ENCODE results near the gene CCDC38.

The CCDC38 gene

DNA sequence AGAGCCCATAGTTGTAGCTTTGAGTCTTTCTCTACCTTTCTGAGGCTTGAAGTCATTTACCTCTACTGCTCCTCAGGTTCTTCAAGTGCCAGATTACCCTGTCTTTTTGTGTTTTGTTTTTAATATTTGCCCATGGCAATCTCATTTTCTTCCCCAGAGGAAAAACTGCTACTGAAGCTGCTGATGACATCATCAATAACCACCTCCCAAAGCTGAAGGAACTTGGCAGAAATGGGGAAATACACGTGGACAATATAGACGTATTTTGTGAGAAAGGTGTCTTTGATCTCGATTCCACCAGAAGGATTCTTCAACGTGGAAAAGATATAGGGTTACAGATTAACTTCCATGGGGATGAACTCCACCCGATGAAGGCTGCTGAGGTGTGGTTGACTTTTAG lies 17.8 kb upstream of the CCDC38 start:
- DNase-seq = no peak

DNA sequence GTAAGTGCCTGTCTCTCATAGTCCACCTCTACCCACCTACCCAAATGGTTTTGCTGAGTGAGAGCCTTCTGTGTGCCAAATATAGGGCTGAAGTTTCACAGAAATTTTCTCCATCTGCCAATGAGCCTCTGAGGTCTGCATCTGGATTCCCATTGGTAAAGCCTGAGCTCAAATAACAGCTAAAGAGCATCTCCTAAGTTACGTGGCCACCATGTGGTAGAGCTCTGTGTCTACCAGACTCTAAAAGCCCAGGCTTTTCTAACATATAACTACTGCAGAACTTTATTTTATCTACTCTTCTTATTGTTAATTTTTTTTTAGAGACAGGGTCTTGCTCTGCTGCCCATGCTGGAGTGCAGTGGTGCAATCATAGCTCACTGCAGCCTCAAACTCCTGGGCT lies 16.7 kb upstream of the CCDC38 start:
- no peak for DNase-seq

DNA sequence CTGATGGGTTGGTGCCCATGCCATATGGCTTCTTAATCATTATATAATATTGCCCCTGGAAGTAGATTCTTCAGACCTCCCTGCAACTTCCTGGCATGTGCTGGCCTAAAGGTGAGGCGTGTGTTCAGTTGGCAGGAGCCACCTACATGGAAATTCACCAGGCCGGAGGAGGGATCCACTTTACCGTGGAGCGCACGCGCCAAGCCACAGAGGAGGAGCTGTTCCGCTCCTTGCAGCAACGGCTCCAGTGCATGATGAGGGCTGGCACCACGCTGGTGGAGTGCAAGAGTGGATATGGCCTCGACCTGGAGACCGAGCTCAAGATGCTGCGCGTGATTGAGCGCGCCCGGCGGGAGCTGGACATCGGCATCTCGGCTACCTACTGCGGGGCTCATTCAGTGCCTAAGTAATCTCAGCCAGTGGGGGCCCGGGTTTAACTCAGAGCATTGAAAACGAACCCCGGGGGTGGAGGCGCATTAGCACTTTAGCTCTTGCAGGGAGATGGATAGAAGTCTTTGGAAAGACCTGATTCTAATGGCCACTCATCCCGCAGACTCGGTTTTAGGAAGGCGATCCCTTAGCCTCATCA lies 14.2 kb upstream of the CCDC38 start:
- DNase-seq = no peak

DNA sequence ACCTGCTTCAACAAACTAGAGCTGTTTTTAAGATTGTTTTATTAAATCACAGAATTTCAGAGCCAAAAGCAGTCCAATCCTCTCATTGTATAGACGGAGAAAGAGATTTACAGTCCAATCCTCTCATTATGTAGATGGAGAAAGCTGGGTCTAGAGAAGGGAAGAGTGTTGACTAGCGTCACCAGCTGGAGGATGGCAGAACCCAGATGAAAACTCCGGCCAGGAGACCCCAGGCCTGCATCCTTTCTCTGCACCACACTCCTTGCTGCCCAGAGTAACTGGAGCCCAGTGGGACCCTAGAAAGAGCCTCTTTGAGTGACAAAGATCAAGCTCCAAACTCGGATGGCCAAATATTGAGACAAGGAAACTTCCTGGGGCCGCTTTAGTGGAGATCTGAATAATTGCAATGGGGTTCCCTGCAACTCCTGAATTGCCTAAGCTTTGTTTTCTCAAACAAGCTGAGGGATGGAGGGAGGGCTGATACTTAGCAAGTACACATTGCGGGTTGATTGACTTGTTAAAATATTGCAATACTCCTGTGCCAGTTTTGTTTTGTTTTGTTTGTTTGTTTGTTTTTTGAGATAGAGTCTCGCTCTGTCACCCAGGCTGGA lies 13.2 kb upstream of the CCDC38 start:
- no peak for DNase-seq

DNA sequence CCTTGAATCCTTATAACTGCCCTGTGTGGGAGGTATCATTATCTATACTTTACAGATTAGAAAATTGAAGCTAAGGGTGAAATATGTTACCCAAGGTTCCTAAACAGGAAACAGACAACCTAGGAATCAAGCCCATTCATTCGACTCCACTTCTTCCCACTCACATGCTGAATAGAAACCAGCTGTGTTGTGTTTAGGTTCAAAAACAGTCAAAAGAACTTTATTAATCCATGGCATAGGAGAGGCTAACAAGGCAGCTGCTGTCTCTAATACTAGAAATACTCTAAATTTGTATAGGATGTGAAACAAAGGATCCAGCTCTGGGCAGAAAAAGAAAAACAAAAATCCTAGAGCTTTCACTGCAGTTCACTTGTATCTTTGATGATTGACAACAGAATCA lies 10.6 kb upstream of the CCDC38 start:
- DNase-seq = no peak

DNA sequence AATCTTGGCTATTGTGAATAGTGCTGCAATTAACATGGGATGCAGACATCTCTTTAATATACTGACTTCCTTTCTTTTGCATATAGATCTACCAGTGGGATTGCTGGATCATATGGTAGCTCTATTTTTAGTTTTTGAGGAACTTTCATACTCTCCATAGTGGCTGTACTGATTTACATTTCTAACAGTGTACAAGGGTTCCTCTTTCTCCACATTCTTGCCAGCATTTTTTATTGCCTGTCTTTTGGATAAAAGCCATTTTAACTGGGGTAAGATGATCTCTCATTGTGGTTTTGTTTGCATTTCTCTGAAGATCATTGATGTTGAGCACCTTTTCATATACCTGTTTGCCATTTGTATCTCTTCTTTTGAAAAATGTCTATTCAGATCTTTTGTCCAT lies 9.1 kb upstream of the CCDC38 start:
- DNase-seq = no peak

DNA sequence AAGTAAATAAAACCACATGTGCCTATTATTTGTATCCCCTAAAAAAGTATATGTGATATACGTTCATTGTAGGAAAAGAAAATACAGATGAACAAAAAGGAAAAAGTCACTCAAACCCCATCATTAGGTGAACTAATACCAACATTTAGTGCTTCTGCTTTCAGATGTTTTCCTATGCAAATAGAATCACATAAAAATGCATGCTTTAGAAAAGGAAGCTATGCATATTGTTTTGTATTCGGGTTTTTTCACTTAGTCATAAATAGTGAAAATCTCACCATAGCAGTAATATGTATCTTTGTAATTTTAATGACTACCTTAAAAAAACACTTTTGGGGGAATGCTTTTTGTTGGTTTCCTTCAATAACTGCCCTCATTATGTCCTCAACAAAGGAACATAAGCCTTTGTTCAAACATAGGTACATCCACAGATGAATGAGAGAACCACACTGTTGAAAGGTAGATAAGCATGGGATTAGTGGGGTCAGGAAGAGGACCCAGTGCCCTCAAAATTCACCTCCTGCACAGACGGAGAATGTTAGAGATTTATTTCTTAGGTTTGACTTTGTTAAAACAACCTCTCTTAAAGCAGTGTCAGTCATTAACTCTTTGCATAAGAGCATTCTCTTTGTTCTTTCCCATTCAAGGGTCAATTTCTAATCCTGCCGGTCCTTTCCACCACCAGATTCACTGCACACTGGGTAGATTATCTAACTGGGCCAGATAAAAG lies 7.2 kb upstream of the CCDC38 start:
- no peak for DNase-seq

DNA sequence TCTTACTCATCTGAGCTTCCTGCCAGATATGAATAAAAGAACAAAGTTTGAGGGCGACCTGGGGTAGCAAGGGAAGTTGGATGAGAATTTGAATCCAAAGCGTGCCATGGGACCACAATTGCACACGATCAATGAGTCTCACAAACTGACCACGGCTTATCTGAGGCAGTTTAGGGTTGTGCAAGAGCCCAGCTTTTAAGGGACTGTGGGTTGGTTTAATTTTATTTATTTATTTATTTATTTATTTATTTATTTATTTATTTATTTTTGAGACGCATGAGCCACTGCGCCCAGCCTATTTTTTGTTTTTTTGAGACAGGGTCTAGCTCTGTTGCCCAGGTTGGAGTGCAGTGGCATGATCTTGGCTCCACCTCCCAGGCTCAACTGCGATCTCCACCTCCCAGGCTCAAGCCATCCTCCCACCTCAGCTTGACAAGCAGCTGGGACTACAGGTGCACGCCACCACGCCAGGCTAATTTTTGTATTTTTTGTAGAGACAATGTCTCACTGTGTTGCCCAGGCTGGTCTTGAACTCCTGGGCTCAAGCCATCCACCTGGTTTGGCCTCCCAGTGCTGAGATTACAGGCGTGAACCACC lies 1.8 kb upstream of the CCDC38 start:
- DNase-seq = no peak

DNA sequence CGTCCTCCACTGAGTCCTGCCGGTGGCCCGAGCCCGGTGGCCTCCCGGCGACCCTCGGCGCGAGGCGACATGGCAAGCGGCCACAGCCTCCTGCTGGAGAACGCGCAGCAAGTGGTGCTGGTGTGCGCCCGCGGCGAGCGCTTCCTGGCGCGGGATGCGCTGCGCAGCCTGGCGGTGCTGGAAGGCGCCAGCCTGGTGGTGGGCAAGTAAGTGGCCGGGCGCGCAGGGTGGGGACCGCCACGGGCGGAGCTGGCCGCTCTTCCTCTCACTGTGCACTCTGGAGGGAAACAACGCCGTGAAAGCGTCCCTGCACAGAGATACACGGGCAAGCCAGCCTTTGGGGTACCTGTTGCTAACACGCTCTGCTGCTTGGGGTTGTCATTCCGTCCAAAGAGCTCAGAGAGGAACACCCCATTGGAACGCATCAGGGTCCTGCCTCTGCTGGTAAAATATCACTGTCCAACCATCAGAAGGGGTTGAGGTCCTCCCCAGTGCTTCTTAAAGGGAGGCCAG lies 972 bp upstream of the CCDC38 start, which contains the start of gene AMDHD1:
AMDHD1 (plus strand) TSS at position 2 of the 513 bp plus-strand sequence; CDS start at position 70, 68 bp downstream.
- peak; percentile 72 for DNase-seq

DNA sequence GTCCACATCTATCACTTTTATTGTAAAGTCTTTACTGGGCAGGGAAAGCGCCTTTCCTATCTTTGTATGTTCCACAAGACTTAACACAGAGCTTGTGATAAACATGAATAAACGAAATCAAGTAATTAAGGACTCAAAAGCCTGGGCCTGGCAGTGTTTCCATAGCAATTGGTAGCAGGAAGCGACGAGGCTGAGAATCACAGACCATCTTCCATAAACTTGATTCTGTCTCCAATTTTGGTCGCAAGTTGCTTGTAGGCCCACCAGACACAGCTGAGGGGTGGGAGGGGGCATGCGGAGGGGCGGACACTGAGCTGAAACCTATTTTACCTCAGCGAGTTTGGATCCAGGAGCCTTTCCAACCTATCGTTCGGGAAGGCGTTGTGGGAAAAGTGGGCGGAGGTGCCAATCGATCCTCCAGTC lies 302 bp downstream of the CCDC38 start:
- peak; percentile 22 for DNase-seq

DNA sequence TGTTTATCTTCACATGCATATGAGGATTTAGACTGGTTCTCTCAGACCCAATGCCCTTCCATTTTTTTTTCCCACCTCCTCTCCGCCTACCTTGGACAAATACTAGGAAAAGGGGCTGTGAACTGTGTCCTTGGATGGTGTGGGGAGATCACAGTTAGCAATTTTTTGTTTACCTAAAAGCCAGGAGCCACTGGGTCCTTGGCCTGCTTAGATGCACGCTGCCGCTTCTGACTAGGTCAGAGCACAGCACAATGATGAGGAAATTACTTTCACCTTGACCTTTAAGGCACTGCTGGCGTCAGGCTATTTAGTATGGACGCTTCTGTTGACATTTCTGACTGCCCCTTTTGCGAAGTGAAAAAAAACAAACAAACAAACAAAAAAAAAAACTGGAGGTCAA lies 1.9 kb downstream of the CCDC38 start:
- no peak for DNase-seq

DNA sequence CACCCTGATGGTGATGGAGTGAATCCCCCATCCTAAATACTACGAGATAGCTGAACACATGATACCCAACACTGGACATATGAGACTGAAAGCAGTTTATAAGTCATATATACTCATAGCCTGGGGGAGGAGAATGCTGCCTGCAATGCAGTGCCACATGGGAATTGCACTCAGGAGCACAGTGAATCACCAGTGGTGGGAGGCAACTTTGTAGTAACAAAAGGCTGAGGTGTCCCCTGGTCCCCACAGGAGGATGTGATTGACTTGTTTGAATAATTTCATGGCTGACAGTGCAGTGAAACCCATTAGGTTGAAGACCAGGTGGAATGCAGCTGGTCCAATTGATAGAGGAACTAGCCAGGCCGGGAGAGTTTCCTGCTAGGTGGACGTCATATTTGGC lies 20.2 kb downstream of the CCDC38 start:
- DNase-seq = no peak

DNA sequence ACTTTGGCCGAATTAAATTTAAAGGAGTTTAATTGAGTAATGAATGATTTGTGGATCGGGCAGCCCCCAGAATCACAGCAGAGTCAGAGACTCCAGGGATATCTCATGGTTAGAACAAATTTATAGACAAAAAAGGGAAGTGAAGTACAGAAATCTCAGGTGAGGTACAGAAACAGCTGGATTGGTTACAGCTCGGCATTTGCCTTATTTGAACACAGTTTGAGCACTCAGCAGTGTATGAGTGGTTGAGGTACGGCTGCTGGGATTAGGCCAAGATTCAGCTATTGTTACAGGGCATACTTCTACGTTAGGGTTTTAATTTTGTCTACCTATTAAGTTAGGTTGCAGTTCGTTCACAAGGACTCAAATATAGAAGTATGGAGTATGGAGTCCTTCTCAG lies 23.3 kb downstream of the CCDC38 start:
- DNase-seq = no peak

DNA sequence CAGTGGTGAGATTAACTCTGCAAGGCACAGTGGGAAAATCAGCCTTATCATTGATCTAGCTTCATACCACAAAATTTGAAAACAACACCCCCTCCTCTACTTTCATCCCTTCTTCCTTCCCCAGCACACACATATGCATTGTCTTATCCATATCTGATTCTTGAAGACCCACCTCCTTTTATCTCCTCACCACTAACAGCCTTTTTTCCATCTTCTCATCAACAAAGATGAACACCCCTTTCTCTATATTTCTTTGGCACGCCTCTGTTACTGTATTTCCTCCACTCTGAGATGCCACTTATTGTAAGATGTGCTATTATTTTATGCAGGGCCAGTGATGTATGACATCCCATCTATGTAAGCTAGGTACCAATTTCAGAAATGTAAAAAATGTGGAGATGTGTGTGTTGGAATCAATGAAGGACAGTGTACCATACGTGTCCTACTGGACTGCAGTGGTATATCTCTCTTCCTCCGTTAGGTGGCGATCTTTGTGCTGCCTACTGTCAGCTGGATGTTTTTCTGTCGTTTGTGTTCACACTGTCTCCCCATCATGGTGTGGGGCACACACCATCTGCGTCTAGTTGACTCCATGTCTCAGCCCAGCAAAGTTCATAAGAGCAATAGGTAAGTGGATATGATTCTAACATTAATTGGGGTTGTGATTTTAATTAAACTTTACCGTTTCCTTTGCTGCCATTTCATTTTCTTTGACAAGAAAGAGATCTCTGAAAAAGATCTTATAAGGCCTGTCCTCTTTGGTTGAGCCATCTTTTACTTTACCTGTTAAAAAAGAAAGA lies 24.0 kb downstream of the CCDC38 start:
- peak; percentile 55 for DNase-seq

DNA sequence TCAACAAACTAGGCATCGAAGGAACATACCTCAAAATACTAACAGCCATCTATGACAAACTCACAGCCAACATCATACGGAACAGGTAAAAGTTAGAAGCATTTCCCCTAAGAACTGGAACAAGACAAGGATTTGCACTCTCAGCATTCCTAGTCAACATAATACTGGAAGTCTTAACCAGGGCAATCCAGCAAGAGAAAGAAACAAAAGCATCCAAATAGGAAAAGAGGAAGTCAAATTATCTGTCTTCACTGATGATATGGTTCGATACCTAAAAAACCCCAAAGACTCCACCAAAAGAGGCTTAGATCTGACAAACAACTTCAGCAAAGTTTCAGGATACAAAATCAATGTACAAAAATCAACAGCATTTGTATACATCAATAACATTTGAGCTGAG lies 32.5 kb downstream of the CCDC38 start:
- DNase-seq = no peak

DNA sequence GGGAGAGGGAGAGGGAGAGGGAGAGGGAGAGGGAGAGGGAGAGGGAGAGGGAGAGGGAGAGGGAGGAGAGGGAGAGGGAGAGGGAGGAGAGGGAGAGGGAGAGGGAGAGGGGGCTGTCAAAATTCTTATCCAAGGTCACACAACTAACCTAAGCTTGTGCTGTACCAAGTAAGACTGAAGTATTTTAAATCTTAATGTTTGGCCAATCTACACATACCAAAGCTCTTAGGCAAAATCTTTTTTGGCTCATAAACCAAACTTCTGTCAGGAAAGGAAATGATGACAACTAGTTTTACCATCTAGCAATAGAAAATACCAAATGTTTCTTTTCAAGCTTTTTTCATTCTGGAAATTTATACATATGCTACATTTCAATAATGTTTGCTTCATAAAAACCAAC lies 33.8 kb downstream of the CCDC38 start:
- DNase-seq = no peak

DNA sequence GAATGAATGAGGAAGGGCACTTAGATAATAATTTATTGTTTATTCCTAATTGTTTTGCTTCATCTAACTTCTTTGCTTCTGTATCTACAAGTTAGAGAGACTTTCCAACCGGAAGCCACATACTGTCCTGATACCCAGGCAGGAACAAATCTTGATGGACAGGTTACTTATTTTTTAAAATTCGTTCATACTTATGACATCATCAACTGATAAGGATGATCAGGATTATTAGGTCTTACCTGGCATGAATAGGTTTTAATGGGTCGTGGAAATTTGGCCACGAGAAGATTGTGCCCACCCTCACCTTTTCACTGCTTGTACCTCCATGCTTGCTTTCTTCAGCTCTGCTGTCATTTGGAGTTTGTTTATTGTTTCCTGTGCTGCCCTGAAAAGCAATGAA lies 44.3 kb downstream of the CCDC38 start:
- no peak for DNase-seq

DNA sequence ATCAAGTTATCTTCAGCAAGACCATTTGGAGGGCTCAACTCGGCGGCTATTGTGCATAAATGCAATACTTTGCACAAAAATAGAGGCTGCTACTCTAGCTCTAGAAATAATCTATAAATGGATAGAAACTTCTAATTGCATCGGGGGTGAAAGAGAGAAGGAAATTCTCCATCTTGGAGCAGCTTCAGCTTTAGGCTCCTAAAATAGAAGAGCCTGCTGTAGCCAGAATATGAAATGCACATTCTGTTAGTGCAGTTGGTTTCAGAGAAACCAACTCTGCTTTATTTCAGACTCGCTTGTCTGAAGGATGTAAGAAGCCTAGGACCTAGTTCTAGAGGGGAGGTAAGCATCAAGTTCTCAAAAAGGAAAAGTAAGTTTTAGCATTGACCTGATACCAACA lies 45.6 kb downstream of the CCDC38 start:
- DNase-seq = no peak

DNA sequence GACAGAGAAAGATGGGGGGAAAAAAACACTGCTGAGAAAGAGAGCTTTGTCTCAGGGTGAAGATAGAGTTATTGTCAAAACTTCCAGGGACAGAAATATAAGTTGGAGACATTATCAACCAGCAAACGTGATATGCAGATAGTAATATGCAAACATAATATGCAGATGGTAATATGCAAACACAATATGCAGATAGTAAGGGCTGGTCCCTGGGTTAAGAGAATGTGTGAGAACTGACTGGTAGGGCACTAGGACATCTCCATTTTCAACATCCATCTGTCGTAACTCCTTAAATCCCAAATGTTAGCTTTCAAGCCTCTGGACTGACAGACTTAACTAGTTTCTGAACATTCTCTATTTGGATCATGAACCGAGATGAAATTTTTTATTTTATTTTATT lies 51.5 kb downstream of the CCDC38 start:
- DNase-seq = no peak

DNA sequence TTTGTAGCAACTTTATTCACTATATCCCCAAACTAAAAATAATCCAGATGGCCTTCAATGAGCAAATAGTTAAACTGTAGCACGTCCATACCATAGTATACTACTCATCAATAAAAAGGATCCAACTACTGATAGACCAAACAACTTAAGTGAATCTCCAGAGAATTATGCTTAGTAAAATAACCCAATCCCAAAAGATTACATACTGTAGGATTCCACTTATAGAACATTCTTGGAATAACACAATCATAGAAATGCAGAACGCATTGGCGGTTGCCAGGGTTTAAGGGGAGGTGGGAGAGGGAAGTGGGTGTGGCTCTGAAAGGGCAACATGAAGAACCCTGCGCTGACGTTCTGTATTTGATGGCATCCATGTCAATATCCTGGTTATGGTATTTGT lies 55.1 kb downstream of the CCDC38 start:
- no peak for DNase-seq

DNA sequence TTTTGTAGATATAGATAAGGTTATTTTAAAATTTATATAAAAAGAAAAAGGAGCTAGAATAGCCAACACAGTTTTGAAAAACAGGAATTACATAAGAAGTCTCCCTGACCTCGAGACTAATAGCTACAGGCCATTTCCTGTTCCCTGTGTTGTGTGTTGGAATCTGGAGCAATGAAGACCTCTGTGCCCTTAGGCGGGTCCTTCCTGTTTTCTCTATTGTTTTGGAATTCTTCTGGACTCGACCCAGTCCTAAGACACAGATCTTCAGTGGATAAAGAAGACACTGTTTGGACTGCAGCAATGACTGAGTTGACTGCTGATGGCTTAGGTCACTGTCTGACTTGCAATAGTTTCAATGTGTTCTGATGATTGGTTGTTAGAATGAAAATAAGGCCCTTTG lies 57.4 kb downstream of the CCDC38 start:
- no peak for DNase-seq

DNA sequence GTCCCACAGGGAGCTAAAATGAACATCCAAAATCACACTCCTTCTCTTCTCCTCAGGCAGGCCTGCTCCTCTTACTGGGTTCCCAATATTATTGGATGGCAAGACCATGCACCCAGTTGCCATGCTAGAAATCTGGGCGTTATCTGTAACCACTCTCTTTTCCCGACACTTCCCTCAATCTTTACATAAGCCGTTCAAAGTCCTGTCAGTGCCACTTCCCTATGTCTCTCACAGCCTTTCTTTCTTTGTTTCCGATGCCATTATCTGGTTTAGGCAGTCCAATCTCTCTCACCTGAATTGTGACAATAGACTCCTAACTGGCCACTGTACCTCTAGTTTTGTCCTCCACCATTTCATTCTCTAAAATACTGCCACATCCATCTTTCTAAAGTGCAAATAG lies 59.5 kb downstream of the CCDC38 start:
- DNase-seq = no peak

DNA sequence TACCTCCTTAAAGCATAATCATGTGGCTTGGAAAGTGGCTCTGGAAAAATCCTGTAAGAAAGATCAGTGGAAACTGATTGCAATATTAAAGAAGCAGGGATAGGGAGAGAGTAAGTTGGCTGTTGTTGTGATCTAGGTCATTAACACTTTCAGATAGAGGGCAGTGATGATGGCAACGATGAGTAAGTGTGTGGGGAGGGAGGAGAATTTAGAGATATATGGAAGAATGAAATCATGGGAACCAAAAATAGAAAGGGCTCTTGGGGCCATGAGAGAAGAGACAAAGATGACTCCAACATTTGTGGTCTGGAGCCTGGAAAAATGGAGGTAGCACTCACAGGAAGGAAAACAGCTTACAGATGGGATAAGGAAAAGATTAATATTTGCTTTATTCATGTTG lies 60.3 kb downstream of the CCDC38 start:
- DNase-seq = no peak

Data from CD4-positive, alpha-beta T cell treated with Interleukin-17A for 4 hours (primary cell).